Neuron (in vitro differentiated cells): ENCODE measurements around the gene ACR.
"Not testable (repeated sequence)": the region's sequence is repeated elsewhere in the genome, so short reads cannot be mapped to it uniquely, and the experiment has no call there.

Experiments used
- H2AFZ ChIP-seq: one replicate; pipeline ENCODE4 v1.6.1; 2013; ENCODE audit warnings: low read depth, mild to moderate bottlenecking, inconsistent platforms, low read length, moderate library complexity
- H3K27me3 ChIP-seq: one replicate; pipeline ENCODE4 v1.6.1; 2013; ENCODE audit warnings: low read length; ENCODE audit not compliant: insufficient read depth
- H3K36me3 ChIP-seq: one replicate; pipeline ENCODE4 v1.6.1; 2013; ENCODE audit warnings: low read length; ENCODE audit not compliant: insufficient read depth
- H3K4me1 ChIP-seq: one replicate; pipeline ENCODE4 v1.6.1; 2013; ENCODE audit warnings: low read length; ENCODE audit not compliant: insufficient read depth
- H3K4me3 ChIP-seq: 2 replicates; pipeline ENCODE4 v1.5.1; 2013; ENCODE audit warnings: mild to moderate bottlenecking, low read length, moderate library complexity
- H3K9me3 ChIP-seq: one replicate; pipeline ENCODE4 v1.6.1; 2013; ENCODE audit warnings: low read length

The ACR gene

DNA sequence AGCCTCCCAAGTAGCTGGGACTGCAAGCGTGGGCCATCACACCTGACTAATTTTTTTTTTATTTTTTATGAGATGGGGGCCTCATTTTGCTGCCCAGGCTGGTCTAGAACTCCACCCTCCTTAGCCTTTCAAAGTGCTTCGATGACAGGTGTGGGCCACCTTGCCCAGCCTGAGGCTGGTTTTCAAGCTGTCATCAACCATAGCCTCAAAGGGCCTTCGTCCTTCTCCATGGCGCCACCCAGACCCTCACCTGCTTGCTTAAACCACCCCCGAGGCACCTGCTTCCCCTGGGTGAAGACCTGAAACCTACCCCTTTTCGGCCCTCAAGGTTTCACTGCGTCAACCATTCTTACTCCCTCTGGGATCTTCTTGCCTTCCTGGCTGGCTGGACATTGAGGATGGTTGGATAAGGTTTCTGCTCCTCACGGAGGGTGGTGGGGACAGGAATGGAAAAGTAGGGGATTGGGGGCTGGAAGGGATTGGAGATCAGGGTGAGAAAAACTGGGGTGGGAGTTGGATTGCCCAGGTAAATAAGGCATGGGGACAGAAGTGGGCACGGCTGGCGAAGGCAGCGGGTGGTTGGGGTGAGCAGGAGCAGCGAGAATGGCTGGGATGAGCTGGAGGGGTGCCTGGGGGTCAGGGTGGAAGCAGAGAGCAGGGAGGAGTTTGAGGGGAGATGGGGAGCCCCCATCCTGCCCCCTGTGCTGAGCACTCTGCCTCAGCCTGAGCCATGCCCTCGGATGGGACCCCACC lies 2.8 kb upstream of the ACR start:
- no peak overlapping the region for H2AFZ ChIP-seq
- H3K4me3 ChIP-seq = no peak overlapping the region
- no peaks in the 10 kb centered on the region for H3K27me3 ChIP-seq
- no peaks in the 10 kb centered on the region for H3K9me3 ChIP-seq
- no peaks in the 10 kb centered on the region for H3K36me3 ChIP-seq
- H3K4me1 ChIP-seq = no peaks in the 10 kb centered on the region

- H3K27me3 ChIP-seq = no peaks in the 10 kb centered on the region
- no peak overlapping the region for H3K4me3 ChIP-seq
Measured at GRCh38 chr22:50735739-50736030, 2.3 kb upstream of the ACR start.

GRCh38 chr22:50738649-50739227 lies 734 bp downstream of the ACR start:
- Histone ChIP-seq H3K4me3 (no peak overlapping the region), H3K4me1 (no peaks in the 10 kb centered on the region), H3K36me3 (no peaks in the 10 kb centered on the region), H3K9me3 (no peaks in the 10 kb centered on the region), H3K27me3 (no peaks in the 10 kb centered on the region), H2AFZ (no peak overlapping the region)

More at GRCh38 chr22:50735739-50736030, 2.3 kb upstream of the ACR start:
- H3K4me1 ChIP-seq = no peaks in the 10 kb centered on the region
- no peaks in the 10 kb centered on the region for H3K9me3 ChIP-seq
- H2AFZ ChIP-seq = no peak overlapping the region
- no peaks in the 10 kb centered on the region for H3K36me3 ChIP-seq

DNA sequence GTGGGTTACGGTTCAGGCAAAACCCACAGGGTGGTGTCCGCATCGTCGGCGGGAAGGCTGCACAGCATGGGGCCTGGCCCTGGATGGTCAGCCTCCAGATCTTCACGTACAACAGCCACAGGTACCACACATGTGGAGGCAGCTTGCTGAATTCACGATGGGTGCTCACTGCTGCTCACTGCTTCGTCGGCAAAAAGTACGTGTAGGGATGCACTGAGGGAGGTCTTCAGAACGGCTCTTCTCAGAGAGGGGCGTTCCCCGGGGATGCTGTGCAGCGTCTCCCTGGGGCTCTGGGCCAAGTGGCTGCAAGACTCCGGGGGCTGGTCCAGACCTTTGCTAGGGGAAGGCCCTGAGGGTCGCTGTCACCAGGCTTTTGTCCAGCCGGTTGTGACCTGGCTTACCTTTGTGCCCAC lies 1.3 kb downstream of the ACR start:
- H3K27me3 ChIP-seq = no peaks in the 10 kb centered on the region
- H3K4me3 ChIP-seq = no peak overlapping the region
- H3K36me3 ChIP-seq = no peaks in the 10 kb centered on the region
- H3K9me3 ChIP-seq = no peaks in the 10 kb centered on the region
- H3K4me1 ChIP-seq = no peaks in the 10 kb centered on the region
- H2AFZ ChIP-seq = no peak overlapping the region

- H3K9me3 ChIP-seq = no peaks in the 10 kb centered on the region
- no peak overlapping the region for H2AFZ ChIP-seq
- H3K36me3 ChIP-seq = no peaks in the 10 kb centered on the region
- no peak overlapping the region for H3K4me3 ChIP-seq
- no peaks in the 10 kb centered on the region for H3K27me3 ChIP-seq
- no peaks in the 10 kb centered on the region for H3K4me1 ChIP-seq
Measured at GRCh38 chr22:50739894-50740293, 1.9 kb downstream of the ACR start.

DNA sequence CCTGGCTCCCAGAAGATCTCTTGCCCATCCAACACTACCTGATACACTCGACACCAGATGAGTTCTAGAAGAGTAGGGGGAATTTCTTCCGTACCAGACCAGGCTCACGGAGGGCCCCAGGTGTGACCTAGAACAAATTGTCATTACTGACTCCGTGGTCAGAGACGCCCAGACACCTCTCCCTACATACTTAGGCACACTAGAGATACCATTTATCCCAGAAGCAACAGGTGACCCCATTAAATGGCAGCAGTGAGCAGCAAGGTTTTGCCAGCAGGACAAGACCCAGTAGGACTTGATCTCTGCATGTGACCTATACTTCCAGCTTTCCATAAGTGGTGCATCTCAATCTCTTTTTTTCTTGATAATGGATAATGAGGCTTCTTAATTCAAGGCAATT lies 2.7 kb downstream of the ACR start:
- not testable (repeated sequence) for H3K36me3 ChIP-seq, H3K9me3 ChIP-seq, H3K4me3 ChIP-seq, H3K4me1 ChIP-seq, H2AFZ ChIP-seq, H3K27me3 ChIP-seq

- not testable (repeated sequence) for H2AFZ ChIP-seq, H3K27me3 ChIP-seq, H3K4me3 ChIP-seq, H3K4me1 ChIP-seq, H3K36me3 ChIP-seq, H3K9me3 ChIP-seq
Measured at GRCh38 chr22:50744424-50744823, 6.4 kb downstream of the ACR start.

GRCh38 chr22:50747521-50747920 lies 9.5 kb downstream of the ACR start:
- H3K36me3 ChIP-seq, H3K4me1 ChIP-seq, H3K9me3 ChIP-seq, H3K27me3 ChIP-seq, H3K4me3 ChIP-seq, H2AFZ ChIP-seq: not testable (repeated sequence)

- not testable (repeated sequence) for H3K9me3 ChIP-seq, H3K36me3 ChIP-seq, H3K4me3 ChIP-seq, H2AFZ ChIP-seq, H3K4me1 ChIP-seq, H3K27me3 ChIP-seq
Measured at GRCh38 chr22:50748630-50749029, 10.6 kb downstream of the ACR start.

DNA sequence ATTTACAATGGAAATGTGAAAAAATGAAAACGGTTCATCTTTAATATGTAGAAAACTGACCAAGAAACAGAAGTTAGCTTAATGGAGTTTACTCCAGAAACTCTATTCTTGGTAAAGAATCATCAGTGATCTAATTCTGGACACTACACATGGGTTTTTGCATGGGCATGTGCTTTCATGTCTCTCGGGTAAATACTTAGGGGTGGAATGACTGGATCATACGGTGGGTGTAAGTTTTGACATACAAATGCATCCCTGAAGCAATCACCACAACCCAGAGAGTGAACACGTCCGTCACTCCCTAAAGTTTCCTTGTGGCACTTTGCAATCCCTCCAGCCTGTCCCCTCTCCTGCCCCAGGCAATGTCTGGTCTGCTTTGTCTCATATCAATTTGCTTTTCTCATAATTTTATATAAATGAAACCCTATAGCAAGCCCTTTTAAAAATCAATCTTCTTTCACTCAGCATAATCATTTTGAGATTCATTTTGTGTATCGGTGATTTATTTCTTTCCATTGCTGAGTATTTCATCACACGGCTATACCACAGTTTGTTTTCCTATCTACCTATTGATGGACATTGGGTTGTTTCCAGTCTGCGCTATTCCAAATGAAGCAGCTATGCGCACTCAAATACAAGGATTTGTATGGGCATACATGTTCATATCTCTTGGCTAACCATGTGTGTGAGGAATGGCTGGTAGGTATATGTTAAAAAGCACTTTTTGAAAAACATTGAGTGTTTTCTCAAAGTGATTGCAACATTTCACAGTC lies 11.5 kb downstream of the ACR start:
- H3K9me3 ChIP-seq, H2AFZ ChIP-seq, H3K36me3 ChIP-seq, H3K27me3 ChIP-seq, H3K4me3 ChIP-seq, H3K4me1 ChIP-seq: not testable (repeated sequence)

DNA sequence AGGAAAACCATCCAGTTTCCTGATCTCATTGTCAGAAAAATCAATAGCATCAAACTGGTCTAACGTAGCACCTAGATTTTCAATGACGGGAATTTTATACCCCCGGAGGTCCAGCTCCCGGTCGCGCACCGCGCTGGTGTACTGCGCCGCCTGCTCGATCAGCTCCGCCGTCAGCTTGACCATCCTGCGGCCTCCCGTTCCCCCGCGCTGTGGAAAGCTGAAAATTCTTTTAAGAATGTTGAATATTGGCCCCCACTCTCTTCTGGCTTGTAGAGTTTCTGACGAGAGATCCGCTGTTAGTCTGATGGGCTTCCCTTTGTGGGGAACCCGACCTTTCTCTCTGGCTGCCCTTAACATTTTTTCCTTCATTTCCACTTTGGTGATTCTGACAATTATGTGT lies 17.2 kb downstream of the ACR start:
- H3K36me3 ChIP-seq, H3K27me3 ChIP-seq, H3K9me3 ChIP-seq, H2AFZ ChIP-seq, H3K4me1 ChIP-seq, H3K4me3 ChIP-seq: not testable (repeated sequence)

GRCh38 chr22:50756406-50756805 lies 18.4 kb downstream of the ACR start:
- not testable (repeated sequence) for H2AFZ ChIP-seq, H3K4me1 ChIP-seq, H3K9me3 ChIP-seq, H3K27me3 ChIP-seq, H3K36me3 ChIP-seq
- peak overlapping the region; percentile 23 for H3K4me3 ChIP-seq

DNA sequence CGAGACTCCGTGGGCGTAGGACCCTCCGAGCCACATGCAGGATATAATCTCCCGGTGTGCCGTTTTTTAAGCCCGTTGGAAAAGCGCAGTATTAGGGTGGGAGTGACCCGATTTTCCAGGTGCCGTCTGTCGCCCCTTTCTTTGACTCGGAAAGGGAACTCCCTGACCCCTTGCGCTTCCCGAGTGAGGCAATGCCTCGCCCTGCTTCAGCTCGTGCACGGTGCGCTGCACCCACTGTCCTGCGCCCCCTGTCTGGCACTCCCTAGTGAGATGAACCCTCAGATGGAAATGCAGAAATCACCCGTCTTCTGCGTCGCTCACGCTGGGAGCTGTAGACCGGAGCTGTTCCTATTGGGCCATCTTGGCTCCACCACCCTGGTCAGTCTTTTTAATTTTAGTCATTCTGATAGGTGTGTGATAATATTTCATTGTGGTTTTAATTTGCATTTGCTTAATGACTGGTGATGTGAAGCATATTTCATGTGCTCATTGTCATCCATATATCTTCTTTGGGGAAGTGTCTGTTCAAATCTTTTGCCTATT lies 19.0 kb downstream of the ACR start:
- H3K36me3 ChIP-seq, H3K27me3 ChIP-seq, H3K4me1 ChIP-seq, H3K9me3 ChIP-seq: not testable (repeated sequence)
- H3K4me3 ChIP-seq = peak overlapping the region; percentile 86
- peak overlapping the region; percentile 89 for H2AFZ ChIP-seq
